ENCODE data around the gene PLAA.
A peak's percentile ranks its signal among the peaks of the same experiment; 100 is the strongest.

PLAA gene

GRCh38 chr9:26955222-26955903 is 8.3 kb upstream of the PLAA start:
- H3K9ac ChIP-seq (ENCODE audit: low read depth in 1 of 2, low read length in 2 of 2): peak overlapping the region; percentile 85 to 86
- H3K27me3 ChIP-seq (ENCODE audit: control insufficient read depth in 2 of 2, insufficient read depth in 2 of 2, low read length in 2 of 2): no peaks in the 10 kb centered on the region
- peaks cover 4 to 11% of the 10 kb centered on the region in 2 donors for H3K4me1 ChIP-seq (ENCODE audit: control insufficient read depth in 2 of 2, insufficient read depth in 2 of 2, low read length in 2 of 2)
- H3K4me3 ChIP-seq (ENCODE audit: low read length in 2 of 2): peak overlapping the region; percentile 89 to 99
- peak overlapping the region; percentile 89 to 90 for H3K27ac ChIP-seq (ENCODE audit: low read depth in 2 of 2, low read length in 2 of 2)
- H3K9me3 ChIP-seq (ENCODE audit: control insufficient read depth in 2 of 2, low read length in 2 of 2): no peaks in the 10 kb centered on the region
- no peaks in the 10 kb centered on the region for H3K36me3 ChIP-seq (ENCODE audit: control insufficient read depth in 2 of 2, insufficient read depth in 2 of 2, low read length in 2 of 2)

GRCh38 chr9:26954050-26954508 is 7.0 kb upstream of the PLAA start:
- no peaks in the 10 kb centered on the region for H3K27me3 ChIP-seq (ENCODE audit: control insufficient read depth in 2 of 2, insufficient read depth in 2 of 2, low read length in 2 of 2)
- H3K27ac ChIP-seq (ENCODE audit: low read depth in 2 of 2, low read length in 2 of 2): no peak overlapping the region
- peaks cover 4 to 11% of the 10 kb centered on the region in 2 donors for H3K4me1 ChIP-seq (ENCODE audit: control insufficient read depth in 2 of 2, insufficient read depth in 2 of 2, low read length in 2 of 2)
- no peaks in the 10 kb centered on the region for H3K9me3 ChIP-seq (ENCODE audit: control insufficient read depth in 2 of 2, low read length in 2 of 2)
- no peaks in the 10 kb centered on the region for H3K36me3 ChIP-seq (ENCODE audit: control insufficient read depth in 2 of 2, insufficient read depth in 2 of 2, low read length in 2 of 2)
- no peak overlapping the region for H3K4me3 ChIP-seq (ENCODE audit: low read length in 2 of 2)
- no peak overlapping the region for H3K9ac ChIP-seq (ENCODE audit: low read depth in 1 of 2, low read length in 2 of 2)

GRCh38 chr9:26951794-26952193 is 4.8 kb upstream of the PLAA start:
- Histone ChIP-seq H3K4me3 (ENCODE audit: low read length in 2 of 2) (no peak overlapping the region), H3K27me3 (ENCODE audit: control insufficient read depth in 2 of 2, insufficient read depth in 2 of 2, low read length in 2 of 2) (no peaks in the 10 kb centered on the region), H3K36me3 (ENCODE audit: control insufficient read depth in 2 of 2, insufficient read depth in 2 of 2, low read length in 2 of 2) (no peaks in the 10 kb centered on the region), H3K9me3 (ENCODE audit: control insufficient read depth in 2 of 2, low read length in 2 of 2) (no peaks in the 10 kb centered on the region), H3K4me1 (ENCODE audit: control insufficient read depth in 2 of 2, insufficient read depth in 2 of 2, low read length in 2 of 2) (peaks cover 7 to 14% of the 10 kb centered on the region in 2 donors), H3K9ac (ENCODE audit: low read depth in 1 of 2, low read length in 2 of 2) (no peak overlapping the region), H3K27ac (ENCODE audit: low read depth in 2 of 2, low read length in 2 of 2) (no peak overlapping the region)

- H3K27me3 ChIP-seq (ENCODE audit: control insufficient read depth in 2 of 2, insufficient read depth in 2 of 2, low read length in 2 of 2): no peaks in the 10 kb centered on the region
- no peaks in the 10 kb centered on the region for H3K9me3 ChIP-seq (ENCODE audit: control insufficient read depth in 2 of 2, low read length in 2 of 2)
- H3K4me1 ChIP-seq (ENCODE audit: control insufficient read depth in 2 of 2, insufficient read depth in 2 of 2, low read length in 2 of 2): peaks cover 14 to 23% of the 10 kb centered on the region in 2 donors
- H3K9ac ChIP-seq (ENCODE audit: low read depth in 1 of 2, low read length in 2 of 2): no peak overlapping the region
- no peak overlapping the region for H3K4me3 ChIP-seq (ENCODE audit: low read length in 2 of 2)
- H3K27ac ChIP-seq (ENCODE audit: low read depth in 2 of 2, low read length in 2 of 2): no peak overlapping the region
- no peaks in the 10 kb centered on the region for H3K36me3 ChIP-seq (ENCODE audit: control insufficient read depth in 2 of 2, insufficient read depth in 2 of 2, low read length in 2 of 2)
Observed at GRCh38 chr9:26950521-26950920, 3.5 kb upstream of the PLAA start.

- Histone ChIP-seq H3K27me3 (ENCODE audit: control insufficient read depth in 2 of 2, insufficient read depth in 2 of 2, low read length in 2 of 2) (no peaks in the 10 kb centered on the region), H3K36me3 (ENCODE audit: control insufficient read depth in 2 of 2, insufficient read depth in 2 of 2, low read length in 2 of 2) (no peaks in the 10 kb centered on the region), H3K27ac (ENCODE audit: low read depth in 2 of 2, low read length in 2 of 2) (no peak overlapping the region), H3K9ac (ENCODE audit: low read depth in 1 of 2, low read length in 2 of 2) (no peak overlapping the region), H3K4me3 (ENCODE audit: low read length in 2 of 2) (no peak overlapping the region), H3K4me1 (ENCODE audit: control insufficient read depth in 2 of 2, insufficient read depth in 2 of 2, low read length in 2 of 2) (peaks cover 11 to 22% of the 10 kb centered on the region in 2 donors), H3K9me3 (ENCODE audit: control insufficient read depth in 2 of 2, low read length in 2 of 2) (no peaks in the 10 kb centered on the region)
Observed at GRCh38 chr9:26949637-26950069, 2.6 kb upstream of the PLAA start.

GRCh38 chr9:26947736-26948135 is 694 bp upstream of the PLAA start:
- Histone ChIP-seq H3K27ac (ENCODE audit: low read depth in 2 of 2, low read length in 2 of 2) (peak overlapping the region; percentile 94 to 98), H3K27me3 (ENCODE audit: control insufficient read depth in 2 of 2, insufficient read depth in 2 of 2, low read length in 2 of 2) (no peaks in the 10 kb centered on the region), H3K36me3 (ENCODE audit: control insufficient read depth in 2 of 2, insufficient read depth in 2 of 2, low read length in 2 of 2) (no peaks in the 10 kb centered on the region), H3K9me3 (ENCODE audit: control insufficient read depth in 2 of 2, low read length in 2 of 2) (no peaks in the 10 kb centered on the region), H3K4me1 (ENCODE audit: control insufficient read depth in 2 of 2, insufficient read depth in 2 of 2, low read length in 2 of 2) (peaks cover 11 to 22% of the 10 kb centered on the region in 2 donors), H3K4me3 (ENCODE audit: low read length in 2 of 2) (peak overlapping the region; percentile 97 to 99), H3K9ac (ENCODE audit: low read depth in 1 of 2, low read length in 2 of 2) (peak overlapping the region; percentile 97)

- H3K27me3 ChIP-seq (ENCODE audit: control insufficient read depth in 2 of 2, insufficient read depth in 2 of 2, low read length in 2 of 2): no peaks in the 10 kb centered on the region
- peak overlapping the region; percentile 97 for H3K9ac ChIP-seq (ENCODE audit: low read depth in 1 of 2, low read length in 2 of 2)
- no peaks in the 10 kb centered on the region for H3K9me3 ChIP-seq (ENCODE audit: control insufficient read depth in 2 of 2, low read length in 2 of 2)
- H3K4me3 ChIP-seq (ENCODE audit: low read length in 2 of 2): peak overlapping the region; percentile 97 to 99
- H3K4me1 ChIP-seq (ENCODE audit: control insufficient read depth in 2 of 2, insufficient read depth in 2 of 2, low read length in 2 of 2): peaks cover 11 to 22% of the 10 kb centered on the region in 2 donors
- H3K27ac ChIP-seq (ENCODE audit: low read depth in 2 of 2, low read length in 2 of 2): no peak overlapping the region
- H3K36me3 ChIP-seq (ENCODE audit: control insufficient read depth in 2 of 2, insufficient read depth in 2 of 2, low read length in 2 of 2): no peaks in the 10 kb centered on the region
Observed at GRCh38 chr9:26945591-26945990, 1.5 kb downstream of the PLAA start.

- peaks cover 4 to 8% of the 10 kb centered on the region in 2 donors for H3K4me1 ChIP-seq (ENCODE audit: control insufficient read depth in 2 of 2, insufficient read depth in 2 of 2, low read length in 2 of 2)
- no peaks in the 10 kb centered on the region for H3K36me3 ChIP-seq (ENCODE audit: control insufficient read depth in 2 of 2, insufficient read depth in 2 of 2, low read length in 2 of 2)
Observed at GRCh38 chr9:26940779-26941178, 6.3 kb downstream of the PLAA start.

GRCh38 chr9:26939955-26940711 is 6.9 kb downstream of the PLAA start:
- Histone ChIP-seq H3K4me1 (ENCODE audit: control insufficient read depth in 2 of 2, insufficient read depth in 2 of 2, low read length in 2 of 2) (peaks cover 0 to 2% of the 10 kb centered on the region in 2 donors), H3K9ac (ENCODE audit: low read depth in 1 of 2, low read length in 2 of 2) (no peak overlapping the region), H3K27me3 (ENCODE audit: control insufficient read depth in 2 of 2, insufficient read depth in 2 of 2, low read length in 2 of 2) (no peaks in the 10 kb centered on the region), H3K9me3 (ENCODE audit: control insufficient read depth in 2 of 2, low read length in 2 of 2) (no peaks in the 10 kb centered on the region), H3K27ac (ENCODE audit: low read depth in 2 of 2, low read length in 2 of 2) (no peak overlapping the region), H3K4me3 (ENCODE audit: low read length in 2 of 2) (no peak overlapping the region), H3K36me3 (ENCODE audit: control insufficient read depth in 2 of 2, insufficient read depth in 2 of 2, low read length in 2 of 2) (no peaks in the 10 kb centered on the region)

More at GRCh38 chr9:26940779-26941178, 6.3 kb downstream of the PLAA start:
- Histone ChIP-seq H3K27ac (ENCODE audit: low read depth in 2 of 2, low read length in 2 of 2) (no peak overlapping the region), H3K9ac (ENCODE audit: low read depth in 1 of 2, low read length in 2 of 2) (no peak overlapping the region), H3K4me3 (ENCODE audit: low read length in 2 of 2) (no peak overlapping the region), H3K27me3 (ENCODE audit: control insufficient read depth in 2 of 2, insufficient read depth in 2 of 2, low read length in 2 of 2) (no peaks in the 10 kb centered on the region), H3K9me3 (ENCODE audit: control insufficient read depth in 2 of 2, low read length in 2 of 2) (no peaks in the 10 kb centered on the region)

GRCh38 chr9:26937816-26938371 is 9.1 kb downstream of the PLAA start:
- Histone ChIP-seq H3K36me3 (ENCODE audit: control insufficient read depth in 2 of 2, insufficient read depth in 2 of 2, low read length in 2 of 2) (no peaks in the 10 kb centered on the region), H3K9me3 (ENCODE audit: control insufficient read depth in 2 of 2, low read length in 2 of 2) (no peaks in the 10 kb centered on the region), H3K27ac (ENCODE audit: low read depth in 2 of 2, low read length in 2 of 2) (no peak overlapping the region), H3K4me1 (ENCODE audit: control insufficient read depth in 2 of 2, insufficient read depth in 2 of 2, low read length in 2 of 2) (no peaks in the 10 kb centered on the region), H3K27me3 (ENCODE audit: control insufficient read depth in 2 of 2, insufficient read depth in 2 of 2, low read length in 2 of 2) (no peaks in the 10 kb centered on the region), H3K9ac (ENCODE audit: low read depth in 1 of 2, low read length in 2 of 2) (no peak overlapping the region), H3K4me3 (ENCODE audit: low read length in 2 of 2) (no peak overlapping the region)

All from mucosa of rectum (tissue), 2 donors.